Prostate gland (tissue), 2 donors: ENCODE data around the gene PTPRO. TPM values are rescaled to one million over a fixed set of nuclear protein-coding genes. Genes with fewer than 3 reads are reported as not detected.

Source experiments
- DNase-seq: peaks from one replicate; pipeline ENCODE4 v3.0.0-alpha.2; 2019; ENCODE audit warnings: low spot score
- H3K27ac ChIP-seq, 2 donors: fragments of 200-600 bp; sonication (generic); 2 replicates each; pipeline ENCODE4 v1.5.1; 2017 to 2019
- H3K27me3 ChIP-seq: fragments of 200-600 bp; sonication (generic); replicated peaks from 2 replicates; pipeline ENCODE4 v1.5.1; 2019; ENCODE audit not compliant: insufficient read depth
- H3K36me3 ChIP-seq, 2 donors: fragments of 200-600 bp; sonication (generic); 1 replicate in 1 of 2; 2 replicates in 1 of 2; pipeline versions ENCODE4 v1.5.1 to v1.8.1; 2017 to 2019
- H3K4me1 ChIP-seq: fragments of 200-600 bp; sonication (generic); replicated peaks from 2 replicates; pipeline ENCODE4 v1.5.1; 2019
- H3K4me3 ChIP-seq, 2 donors: fragments of 200-600 bp; sonication (generic); 2 replicates each; pipeline ENCODE4 v1.5.1; 2017 to 2019
- H3K9me3 ChIP-seq: fragments of 200-600 bp; sonication (generic); 2 replicates; pipeline ENCODE4 v1.5.1; 2017
- POLR2A ChIP-seq: fragments of 450-650 bp; IDR thresholded peaks from one replicate; pipeline ENCODE4 v1.6.1; 2016; ENCODE audit warnings: antibody characterized with exemption, mild to moderate bottlenecking
- POLR2AphosphoS5 ChIP-seq: sonication (generic); formaldehyde crosslinking; IDR thresholded peaks from one replicate; pipeline ENCODE4 v1.6.1; 2017; ENCODE audit warnings: antibody characterized with exemption
- WGBS: methylation state at CpG from one replicate; pipeline ENCODE4 v1.1.5; 2018; 5-methylcytosine and 5-hydroxymethylcytosine counted together
- intact Hi-C: fragments of 100-400 bp; cut with DNase I; formaldehyde crosslinking; loops from one replicate; pipeline ENCODE4 v1.14.2; 2022
- total RNA-seq, 2 donors: library from RNA; depleted of rRNA; stranded (reverse); fragments of >200 nt; gene quantifications; one replicate each; pipeline ENCODE4 v1.1.0, GENCODE V29; 2016
- TF ChIP-seq, protein P1 (sequence below), 4 experiments: fragments of 200-600 bp in 2 of 4; fragments of 450-650 bp in 2 of 4; sonication (generic) in 2 of 4; IDR thresholded peaks; 1 replicate in 3 of 4; 2 replicates in 1 of 4; pipeline ENCODE4 v1.5.1; 2016 to 2019; ENCODE audit warnings: antibody characterized with exemption in 4 of 4, mild to moderate bottlenecking in 2 of 4, moderate library complexity in 2 of 4

PTPRO gene
- total RNA-seq, 2 donors from 2014 or later, result 0.55 to 1.4 TPM

DNA sequence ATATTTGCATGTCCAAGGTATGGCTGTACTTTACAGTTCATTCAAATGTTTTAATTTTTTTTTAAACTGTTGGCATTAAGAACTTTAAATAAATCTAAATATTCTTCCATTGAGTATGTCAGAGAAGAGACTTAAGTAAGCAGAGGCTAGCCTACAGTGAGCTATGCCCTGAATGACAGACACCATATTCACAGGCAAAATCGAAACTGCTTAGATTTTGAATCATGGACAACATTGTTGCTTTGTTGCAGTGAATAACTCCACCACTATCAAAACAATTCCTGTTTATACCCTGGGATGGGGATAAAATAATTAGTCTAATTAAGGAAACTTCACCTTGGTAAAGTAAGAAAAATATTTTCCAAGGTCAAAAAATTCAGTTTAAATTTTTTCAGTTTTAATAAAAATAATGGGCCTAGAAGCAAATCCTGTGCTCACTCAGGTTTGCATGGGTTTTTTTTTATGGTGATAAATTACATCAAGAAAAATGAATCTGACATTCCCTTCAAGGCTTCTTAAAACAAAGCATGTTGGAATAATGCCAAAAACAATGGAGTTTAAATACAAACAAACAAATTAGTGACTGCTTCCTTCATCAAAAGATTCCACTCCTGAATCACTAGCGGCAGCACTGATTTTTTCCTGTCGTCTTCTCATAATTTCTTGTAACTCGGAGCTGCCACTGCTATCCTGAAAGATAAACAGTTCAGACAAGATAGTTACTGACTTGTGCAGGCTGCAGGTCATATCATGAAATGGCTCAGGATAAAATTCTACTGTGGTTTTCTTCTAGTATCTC is 298.6 kb downstream of the PTPRO start:
- no peak for TF ChIP-seq POLR2A
- no peak for TF ChIP-seq POLR2AphosphoS5
- TF ChIP-seq, protein P1, sequence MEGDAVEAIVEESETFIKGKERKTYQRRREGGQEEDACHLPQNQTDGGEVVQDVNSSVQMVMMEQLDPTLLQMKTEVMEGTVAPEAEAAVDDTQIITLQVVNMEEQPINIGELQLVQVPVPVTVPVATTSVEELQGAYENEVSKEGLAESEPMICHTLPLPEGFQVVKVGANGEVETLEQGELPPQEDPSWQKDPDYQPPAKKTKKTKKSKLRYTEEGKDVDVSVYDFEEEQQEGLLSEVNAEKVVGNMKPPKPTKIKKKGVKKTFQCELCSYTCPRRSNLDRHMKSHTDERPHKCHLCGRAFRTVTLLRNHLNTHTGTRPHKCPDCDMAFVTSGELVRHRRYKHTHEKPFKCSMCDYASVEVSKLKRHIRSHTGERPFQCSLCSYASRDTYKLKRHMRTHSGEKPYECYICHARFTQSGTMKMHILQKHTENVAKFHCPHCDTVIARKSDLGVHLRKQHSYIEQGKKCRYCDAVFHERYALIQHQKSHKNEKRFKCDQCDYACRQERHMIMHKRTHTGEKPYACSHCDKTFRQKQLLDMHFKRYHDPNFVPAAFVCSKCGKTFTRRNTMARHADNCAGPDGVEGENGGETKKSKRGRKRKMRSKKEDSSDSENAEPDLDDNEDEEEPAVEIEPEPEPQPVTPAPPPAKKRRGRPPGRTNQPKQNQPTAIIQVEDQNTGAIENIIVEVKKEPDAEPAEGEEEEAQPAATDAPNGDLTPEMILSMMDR (IDR thresholded peaks at IDR 0.05), result no peak
- intact Hi-C loops, result loop anchor here (10.0 kb wide), 1 partner anchor 164 kb away; the partner anchor contains the start of gene EPS8
- Histone ChIP-seq H3K36me3 (no peaks in the 10 kb centered on the region), H3K27me3 (no peaks in the 10 kb centered on the region), H3K9me3 (no peaks in the 10 kb centered on the region), H3K27ac (no peak overlapping the region), H3K4me1 (no peaks in the 10 kb centered on the region), H3K4me3 (no peak overlapping the region)
- 70% methylated on average over 4 of the region's 4 CpGs for WGBS
- DNase-seq, result no peak

DNA sequence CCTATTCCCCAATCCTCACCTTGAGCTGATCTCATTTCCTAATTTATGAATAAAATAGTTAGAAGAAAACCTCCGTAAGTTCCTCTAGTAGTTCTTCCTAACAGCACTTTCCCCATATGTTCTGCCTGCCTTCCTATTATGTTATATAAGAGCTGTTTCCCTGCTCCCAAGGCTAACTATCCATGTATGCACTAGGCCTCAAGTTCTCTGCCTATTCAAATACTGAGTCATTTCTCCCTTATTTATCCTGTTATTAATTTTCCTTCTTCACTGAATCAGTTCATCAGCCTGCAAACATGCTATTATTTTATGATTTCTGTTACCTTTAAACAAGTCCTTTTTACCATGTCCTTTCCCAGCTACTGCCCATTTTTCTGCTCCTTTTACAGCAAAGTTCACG is 302.8 kb downstream of the PTPRO start:
- TF ChIP-seq POLR2AphosphoS5 (no peak), POLR2A (no peak)
- DNase-seq, result no peak
- Histone ChIP-seq H3K4me1 (no peaks in the 10 kb centered on the region), H3K27ac (no peak overlapping the region), H3K4me3 (no peak overlapping the region), H3K36me3 (no peaks in the 10 kb centered on the region), H3K27me3 (no peaks in the 10 kb centered on the region), H3K9me3 (no peaks in the 10 kb centered on the region)
- 97% methylated on average over 2 of the region's 2 CpGs for WGBS
- intact Hi-C loops, result loop anchor here (10.0 kb wide), 1 partner anchor 160 kb away; the partner anchor contains the start of gene EPS8

DNA sequence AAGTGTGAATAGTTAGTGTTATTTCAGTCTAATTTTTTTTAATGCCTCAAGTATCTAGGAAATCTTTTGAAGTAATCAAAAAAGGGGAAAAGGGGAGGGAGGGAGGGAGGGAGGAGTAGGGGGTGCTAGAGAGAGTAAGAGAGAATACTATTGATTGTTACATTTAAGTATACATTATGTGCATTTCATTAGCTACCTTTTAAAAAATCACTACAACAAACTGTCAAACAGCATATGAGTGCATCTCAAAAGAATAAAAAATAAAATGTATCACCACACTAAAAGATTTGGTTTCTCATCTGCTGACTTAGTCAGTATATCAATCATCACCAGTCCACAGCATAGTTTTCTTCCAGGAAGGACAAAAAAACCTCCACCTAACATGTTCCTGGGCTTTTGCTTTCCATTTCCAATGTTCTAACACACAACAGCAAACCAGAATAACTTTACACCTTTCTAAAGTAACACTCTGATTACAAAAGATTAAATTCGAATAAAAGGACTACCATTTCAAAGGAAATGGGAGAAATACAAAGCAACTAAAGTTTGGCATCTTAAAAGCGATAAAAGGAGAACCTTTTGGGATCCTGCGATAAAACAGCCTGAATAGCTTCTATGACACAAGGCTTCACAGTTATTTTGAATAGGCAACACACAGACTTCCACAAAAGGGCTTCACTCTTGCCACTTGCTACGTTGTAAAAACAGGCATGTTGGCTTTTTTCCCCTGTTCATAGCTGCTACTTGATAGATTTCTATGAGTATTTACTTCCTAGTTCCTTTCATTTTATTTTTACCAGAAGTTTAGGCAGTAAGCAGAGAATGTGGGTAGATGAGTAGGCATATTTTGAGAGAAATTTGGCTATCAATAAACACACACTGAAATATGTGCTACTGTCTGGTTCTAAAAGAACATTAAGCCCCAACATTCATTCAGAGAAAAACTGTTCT is 306.0 kb downstream of the PTPRO start:
- no peak for DNase-seq
- WGBS, result 31% methylated on average over 4 of the region's 4 CpGs
- no peaks in the 10 kb centered on the region for H3K9me3 ChIP-seq
- H3K27ac ChIP-seq, result peak overlapping the region; percentile 64 to 67
- peak; percentile 15 for TF ChIP-seq POLR2AphosphoS5
- TF ChIP-seq POLR2A, result no peak
- TF ChIP-seq, protein P1 (IDR thresholded peaks at IDR 0.05), result no peak
- no peaks in the 10 kb centered on the region for H3K36me3 ChIP-seq
- intact Hi-C loops, result loop anchor here (10.0 kb wide), 1 partner anchor 157 kb away; the partner anchor contains the start of gene EPS8
- H3K4me1 ChIP-seq, result no peaks in the 10 kb centered on the region
- no peaks in the 10 kb centered on the region for H3K27me3 ChIP-seq
- H3K4me3 ChIP-seq, result no peak overlapping the region

DNA sequence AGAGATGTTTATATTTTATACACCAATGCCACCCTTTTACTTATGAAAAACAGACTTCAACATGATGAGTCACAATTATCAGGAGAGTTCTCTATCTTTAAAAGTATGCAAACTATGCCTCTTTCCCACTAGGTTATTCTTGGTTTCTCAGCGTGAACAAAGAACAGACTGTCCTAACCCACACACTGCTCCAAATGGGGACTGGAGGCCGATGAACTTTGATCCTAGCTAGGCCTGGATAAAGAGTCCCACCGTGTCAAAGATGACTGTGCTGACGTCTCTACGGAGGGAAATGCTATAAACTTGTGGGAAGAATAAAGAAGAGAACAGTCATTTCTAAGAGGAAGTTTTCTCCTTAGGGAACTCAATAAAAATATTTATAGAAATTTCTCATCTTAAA is 306.8 kb downstream of the PTPRO start:
- H3K4me1 ChIP-seq, result no peaks in the 10 kb centered on the region
- no peaks in the 10 kb centered on the region for H3K27me3 ChIP-seq
- no peaks in the 10 kb centered on the region for H3K36me3 ChIP-seq
- intact Hi-C loops, result loop anchor here (10.0 kb wide), 1 partner anchor 156 kb away; the partner anchor contains the start of gene EPS8
- peak; percentile 7 for DNase-seq
- no peak overlapping the region for H3K4me3 ChIP-seq
- TF ChIP-seq POLR2A, result no peak
- peak; percentile 65 for TF ChIP-seq POLR2AphosphoS5
- H3K27ac ChIP-seq, result peak overlapping the region; percentile 64 to 67
- WGBS, result 16% methylated on average over 5 of the region's 5 CpGs
- H3K9me3 ChIP-seq, result no peaks in the 10 kb centered on the region

DNA sequence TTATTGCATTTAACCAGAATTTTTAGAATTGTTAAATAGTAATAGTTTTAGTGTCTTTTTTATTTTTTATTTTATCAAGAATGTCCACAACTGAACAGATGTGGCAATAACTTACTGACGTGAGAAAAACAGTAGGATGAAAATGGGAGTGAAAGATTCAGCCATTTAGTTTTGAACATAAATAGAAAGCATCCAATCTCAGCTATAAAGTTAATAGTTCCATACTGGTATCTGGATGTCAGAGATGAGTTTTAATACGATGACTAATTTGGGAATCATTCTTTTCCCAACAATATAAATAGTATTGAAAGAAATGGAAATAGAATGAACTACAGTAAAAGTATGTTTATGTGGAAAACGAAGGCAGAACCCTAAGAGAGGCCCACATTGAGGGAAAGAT is 307.5 kb downstream of the PTPRO start:
- H3K27me3 ChIP-seq, result no peaks in the 10 kb centered on the region
- H3K9me3 ChIP-seq, result no peaks in the 10 kb centered on the region
- intact Hi-C loops, result loop anchor here (10.0 kb wide), 2 partner anchors 55 to 155 kb away; partner anchors contain the start of gene EPS8
- H3K4me1 ChIP-seq, result no peaks in the 10 kb centered on the region
- TF ChIP-seq, protein P1 (IDR thresholded peaks at IDR 0.05), result no peak
- TF ChIP-seq POLR2AphosphoS5, result no peak
- TF ChIP-seq POLR2A, result no peak
- H3K36me3 ChIP-seq, result no peaks in the 10 kb centered on the region
- no peak for DNase-seq
- peak overlapping the region; percentile 64 to 67 for H3K27ac ChIP-seq
- no peak overlapping the region for H3K4me3 ChIP-seq
- 63% methylated on average over 3 of the region's 3 CpGs for WGBS
